HG03045 (cell line): Measurements from ENCODE around the gene EML1.
"Not testable (repeated sequence)": the region's sequence is repeated elsewhere in the genome, so short reads cannot be mapped to it uniquely, and the experiment has no call there.

Source experiments
- ATAC-seq: cut with Tn5 transposase; IDR thresholded peaks from one replicate; pipeline ENCODE4 v1.9.1; 2021; ENCODE audit warnings: mild to moderate bottlenecking, moderate library complexity; ENCODE audit not compliant: unreplicated experiment

The EML1 gene

DNA sequence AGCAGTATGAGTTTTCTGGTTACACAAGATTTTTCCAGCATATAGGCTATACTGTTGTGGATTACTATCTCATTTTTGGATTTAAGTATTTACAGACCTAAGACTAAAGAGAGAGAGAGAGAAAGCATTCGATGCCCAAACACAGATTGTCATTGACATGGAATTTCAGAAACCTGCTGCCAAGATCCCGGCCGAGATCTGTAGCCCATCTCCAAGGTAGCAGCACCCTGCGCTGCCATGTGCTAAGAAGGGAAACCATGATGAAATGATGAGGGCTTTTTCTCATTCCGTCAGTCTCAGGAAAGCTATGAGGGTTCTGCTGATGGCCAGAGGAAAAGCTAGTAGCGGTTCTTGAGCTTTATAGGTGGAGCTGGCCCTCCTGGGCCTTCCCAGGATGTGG lies 136.4 kb downstream of the EML1 start:
- no peak for ATAC-seq

DNA sequence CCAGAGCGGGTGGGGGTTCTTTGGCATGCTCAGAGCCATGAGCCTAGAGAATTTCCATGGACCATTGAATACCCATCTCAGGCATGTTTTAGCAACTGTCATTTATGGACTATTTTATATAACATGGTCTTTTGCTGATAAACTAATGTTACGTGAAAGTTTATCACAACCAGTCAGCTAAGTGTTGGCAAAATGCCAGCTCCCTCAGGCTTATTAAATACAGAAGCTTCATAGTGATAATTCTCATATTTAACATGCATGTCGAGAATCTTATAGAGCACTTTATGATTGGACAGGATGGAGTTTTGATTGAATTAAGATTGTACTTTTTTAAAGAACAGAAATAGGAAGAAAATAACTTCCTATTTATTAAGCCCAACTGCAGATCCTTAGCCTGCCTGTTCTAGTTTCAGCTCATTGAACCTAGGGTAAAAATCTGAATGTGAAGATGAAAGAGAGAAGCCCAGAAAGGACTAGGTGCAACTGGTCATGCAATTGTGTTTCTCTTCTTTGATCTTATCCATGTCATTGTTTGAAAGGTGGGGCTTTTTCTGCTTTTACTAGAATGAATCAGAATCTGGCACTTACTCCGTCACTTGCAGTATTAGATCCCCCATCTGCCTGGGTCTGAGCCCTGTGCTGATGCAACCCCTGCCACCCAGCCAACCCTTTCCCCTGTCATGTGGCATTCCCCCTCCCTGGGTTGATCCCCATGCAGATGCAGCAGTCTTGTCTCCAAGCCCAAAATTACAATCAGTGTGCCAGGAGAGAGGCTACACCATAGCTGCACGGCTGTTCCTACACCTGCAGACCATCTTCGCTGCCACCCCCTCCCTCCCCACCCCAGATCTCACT lies 137.4 kb downstream of the EML1 start:
- ATAC-seq: peak; percentile 88

DNA sequence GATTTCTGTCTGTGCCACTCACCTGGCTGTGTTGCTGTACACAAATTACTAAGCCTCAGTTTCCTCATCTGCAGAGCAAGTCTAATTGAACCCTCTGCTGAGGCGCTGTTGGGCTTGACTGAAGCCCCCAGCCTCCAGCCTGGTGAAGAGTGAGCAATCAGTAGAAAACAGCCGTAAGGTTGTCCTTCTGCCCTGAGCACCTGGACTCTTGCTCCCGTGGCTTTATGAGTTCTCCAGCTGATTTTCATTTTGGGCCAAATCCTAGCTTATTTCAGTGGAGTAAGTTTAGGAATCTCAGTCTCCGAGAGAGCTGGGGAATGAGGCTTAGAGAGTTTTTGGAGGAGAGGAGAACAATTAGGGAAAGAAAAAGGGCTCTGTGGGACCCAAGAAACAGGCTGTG lies 138.1 kb downstream of the EML1 start:
- no peak for ATAC-seq

DNA sequence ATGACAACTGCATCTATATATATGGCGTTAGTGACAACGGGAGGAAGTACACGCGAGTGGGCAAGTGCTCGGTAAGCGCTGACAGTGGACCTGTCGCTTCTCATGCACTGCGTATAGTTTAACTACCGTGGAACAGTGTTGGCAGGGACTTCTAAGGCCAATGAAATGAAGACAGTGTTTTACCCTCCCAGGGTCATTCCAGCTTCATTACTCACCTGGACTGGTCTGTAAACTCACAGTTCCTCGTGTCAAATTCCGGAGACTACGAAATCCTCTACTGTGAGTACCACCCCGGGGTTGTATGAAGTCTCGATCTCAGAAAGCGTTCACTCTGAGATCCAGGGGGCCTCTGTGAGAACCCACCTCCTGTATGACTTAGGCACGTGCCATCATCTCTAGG lies 142.8 kb downstream of the EML1 start:
- no peak for ATAC-seq

DNA sequence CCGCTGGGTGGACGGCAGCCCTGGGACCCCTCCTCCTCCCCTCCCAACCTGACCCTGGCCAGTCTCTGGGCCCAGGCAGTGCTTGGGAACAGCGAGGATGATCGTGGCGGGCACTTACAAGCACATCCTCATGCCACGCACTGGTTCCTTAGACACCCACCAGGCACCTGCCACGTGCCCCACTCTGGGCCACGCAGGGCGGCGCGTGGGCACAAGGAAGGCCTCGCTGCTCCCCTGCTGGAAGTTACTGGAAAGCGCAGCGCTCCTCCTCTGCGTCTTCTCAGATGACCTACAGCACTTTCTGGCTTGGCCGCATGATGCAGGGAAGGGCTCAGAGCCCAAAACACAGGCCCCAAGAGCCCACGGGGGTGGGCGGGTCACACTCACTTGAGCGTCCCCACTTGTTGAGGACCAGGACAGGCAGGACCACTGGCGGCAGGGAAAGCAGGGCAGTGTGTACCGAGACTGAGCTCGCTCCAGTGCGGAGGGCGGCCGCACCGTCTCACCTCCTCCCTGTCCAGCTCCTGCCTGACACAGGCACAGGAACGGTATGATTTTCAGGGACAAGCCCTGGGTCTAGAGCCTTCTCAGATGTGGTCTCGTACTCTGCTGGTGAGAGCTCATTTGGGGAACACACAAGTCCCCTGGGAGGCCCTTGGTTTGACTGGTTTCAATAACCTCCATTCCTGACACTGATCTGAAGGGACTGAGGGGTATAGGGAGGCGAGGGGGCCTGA lies 143.7 kb downstream of the EML1 start:
- ATAC-seq: peak; percentile 54

DNA sequence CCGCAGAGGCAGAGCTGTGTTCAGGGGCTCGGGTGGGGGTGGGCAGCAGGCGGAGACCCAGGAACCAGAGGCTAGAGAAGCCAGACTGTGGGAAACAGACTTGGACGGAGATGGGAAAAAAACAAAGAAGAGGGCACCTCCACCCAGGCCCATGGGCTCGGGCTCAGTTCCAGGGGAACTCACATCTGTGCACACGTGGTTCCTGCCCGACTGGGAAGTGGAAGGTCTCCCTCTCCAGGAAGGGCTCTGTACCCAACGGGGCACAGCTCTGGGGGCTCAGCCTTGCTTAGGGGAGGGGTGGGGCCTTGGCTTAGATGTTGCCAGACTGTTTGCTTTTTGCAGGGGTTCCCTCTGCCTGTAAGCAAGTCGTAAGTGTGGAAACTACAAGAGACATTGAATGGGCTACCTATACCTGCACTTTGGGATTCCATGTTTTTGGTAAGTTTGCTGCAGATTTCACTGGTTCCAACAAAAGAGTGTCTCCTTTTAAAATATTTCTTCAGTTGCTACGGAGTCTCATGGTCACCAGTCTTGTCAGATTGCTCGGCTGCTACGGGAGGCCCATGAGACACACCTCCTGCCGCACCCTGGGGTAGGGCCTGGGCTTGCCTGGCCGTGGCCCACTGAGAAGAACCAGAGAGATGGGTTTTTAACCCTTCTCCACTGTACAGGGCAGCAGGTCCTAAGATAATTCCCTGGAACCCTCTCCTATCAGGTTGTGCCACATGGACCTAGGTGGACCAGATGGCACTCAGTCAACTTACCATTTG lies 144.4 kb downstream of the EML1 start:
- peak; percentile 29 for ATAC-seq

DNA sequence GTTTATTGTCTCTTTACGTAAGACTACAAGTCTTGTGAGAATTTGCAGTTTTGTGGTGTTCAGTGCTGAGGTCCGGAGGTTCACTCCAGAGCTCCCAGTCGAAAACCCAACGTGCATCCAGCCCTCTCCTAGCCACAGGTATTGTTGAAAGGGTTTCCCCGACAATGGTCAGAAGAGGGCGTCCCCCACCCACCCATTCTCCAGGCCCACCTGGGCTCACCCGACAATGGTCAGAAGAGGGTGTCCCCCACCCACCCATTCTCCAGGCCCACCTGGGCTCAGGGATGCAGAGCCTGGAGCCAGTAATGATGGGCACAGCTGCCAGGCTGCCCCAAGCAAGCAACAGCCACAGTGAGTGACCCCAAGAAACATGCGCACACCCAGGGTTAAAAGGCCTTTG lies 145.2 kb downstream of the EML1 start:
- no peak for ATAC-seq

DNA sequence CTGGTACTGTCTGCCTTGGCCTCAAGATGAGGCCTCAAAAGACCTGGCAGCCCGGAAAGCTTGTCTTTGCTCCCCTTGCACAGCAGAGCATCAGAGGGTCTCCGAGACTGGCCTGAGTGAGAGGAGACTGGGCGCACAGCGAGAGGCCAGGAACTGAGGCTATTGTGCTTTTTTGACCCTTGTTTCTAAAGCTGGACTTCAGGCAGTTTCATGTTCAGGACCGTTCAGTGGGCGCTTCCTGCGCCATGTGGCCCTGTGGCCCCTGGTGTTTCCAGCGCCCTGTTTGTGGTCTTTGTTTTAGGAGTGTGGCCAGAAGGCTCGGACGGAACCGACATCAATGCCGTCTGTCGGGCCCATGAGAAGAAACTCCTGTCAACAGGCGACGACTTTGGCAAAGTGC lies 145.7 kb downstream of the EML1 start:
- ATAC-seq: no peak

DNA sequence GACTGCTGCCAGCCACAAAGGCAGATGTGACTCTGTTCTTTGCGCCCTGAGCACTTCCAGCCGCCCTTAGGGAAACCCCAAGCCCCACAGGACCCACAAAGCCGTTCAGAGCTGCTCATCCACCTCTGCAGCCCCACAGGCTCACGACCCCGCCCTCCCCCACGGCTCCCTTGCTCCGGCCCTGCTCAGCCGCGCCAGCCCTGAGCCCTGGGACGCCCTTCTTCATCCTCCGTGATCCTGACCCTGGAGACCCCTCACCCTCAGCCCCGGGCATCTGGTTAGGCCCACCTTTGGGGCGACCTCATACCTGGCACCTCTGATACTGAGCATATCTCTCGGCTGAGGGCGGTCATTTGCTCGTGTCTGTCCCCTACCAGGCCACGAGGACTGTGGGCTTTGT lies 146.2 kb downstream of the EML1 start:
- no peak for ATAC-seq

DNA sequence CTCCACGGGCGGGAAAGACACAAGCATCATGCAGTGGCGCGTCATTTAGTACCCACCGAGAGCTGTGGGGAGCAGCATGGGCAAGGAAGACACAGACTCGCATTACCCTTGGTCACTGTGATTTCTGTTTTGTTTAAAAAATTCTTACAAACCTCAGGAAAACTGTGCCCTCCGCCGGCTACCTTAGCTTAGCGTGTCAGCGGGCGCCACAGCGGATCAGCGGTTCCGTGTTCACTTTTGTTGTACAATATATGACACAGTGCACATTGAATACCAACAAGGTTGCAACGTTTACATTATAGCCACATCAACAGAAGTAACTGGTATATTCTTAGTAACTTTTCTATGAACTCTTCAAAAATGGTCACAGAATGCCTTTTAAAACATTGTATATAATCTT lies 146.9 kb downstream of the EML1 start:
- ATAC-seq: no peak

DNA sequence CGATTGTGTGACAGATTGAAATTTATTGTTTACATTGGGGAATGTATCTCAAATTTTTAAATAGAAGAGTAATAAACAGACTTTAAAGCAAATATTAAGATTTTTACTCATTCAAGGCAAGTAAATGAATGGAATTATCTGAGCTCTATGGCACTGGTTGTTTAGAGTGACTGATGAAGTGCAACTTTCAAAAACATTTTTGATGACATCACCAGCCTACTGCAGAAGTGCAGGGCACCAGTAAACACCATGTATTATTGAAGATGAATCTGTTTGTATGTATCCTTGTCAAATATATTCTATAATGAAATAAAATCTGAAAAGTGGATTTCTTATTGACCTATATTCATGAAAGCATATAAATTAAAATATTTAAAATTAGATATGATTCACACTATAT lies 148.0 kb downstream of the EML1 start:
- ATAC-seq: no peak

DNA sequence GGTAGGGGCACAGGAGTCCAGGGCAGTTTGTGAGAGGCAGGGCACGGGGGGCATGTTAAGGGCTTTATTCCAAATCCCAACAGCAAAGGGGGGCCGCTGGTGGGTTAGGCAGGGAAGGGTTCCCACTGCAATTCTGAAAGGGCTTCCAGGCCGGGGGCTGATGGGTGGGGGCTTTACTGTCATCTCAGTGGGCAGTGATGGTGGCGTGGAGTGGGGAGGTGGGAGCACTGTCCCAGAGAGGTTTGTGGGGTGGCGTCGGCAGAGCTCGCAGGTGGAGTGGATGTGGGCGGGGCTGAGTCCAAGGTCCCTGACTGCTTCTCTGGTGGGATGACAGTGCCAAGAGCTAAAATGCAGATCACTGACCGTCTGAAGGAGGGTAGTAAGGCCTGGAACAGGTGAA lies 150.4 kb downstream of the EML1 start:
- ATAC-seq: no peak

DNA sequence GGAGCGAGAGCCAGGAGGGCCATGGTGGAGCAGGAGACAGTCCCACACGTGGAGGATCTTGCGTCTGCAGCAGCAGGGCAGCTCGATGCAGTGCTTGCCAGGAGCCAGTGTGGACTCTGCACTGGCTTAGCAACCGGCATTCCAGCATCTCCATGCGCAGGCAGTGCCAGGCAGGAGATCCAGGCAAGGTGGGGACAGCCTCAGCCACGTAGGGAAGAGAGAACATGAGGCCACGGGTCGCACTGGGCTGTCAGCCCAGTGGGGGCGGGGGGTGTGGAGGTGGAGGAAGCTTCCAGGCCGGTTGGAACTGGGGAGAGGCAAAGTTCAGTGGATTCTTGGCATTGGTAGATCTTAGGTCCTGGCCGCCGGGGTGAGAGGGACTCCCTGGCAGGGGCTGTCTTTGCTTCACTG lies 151.0 kb downstream of the EML1 start:
- no peak for ATAC-seq

DNA sequence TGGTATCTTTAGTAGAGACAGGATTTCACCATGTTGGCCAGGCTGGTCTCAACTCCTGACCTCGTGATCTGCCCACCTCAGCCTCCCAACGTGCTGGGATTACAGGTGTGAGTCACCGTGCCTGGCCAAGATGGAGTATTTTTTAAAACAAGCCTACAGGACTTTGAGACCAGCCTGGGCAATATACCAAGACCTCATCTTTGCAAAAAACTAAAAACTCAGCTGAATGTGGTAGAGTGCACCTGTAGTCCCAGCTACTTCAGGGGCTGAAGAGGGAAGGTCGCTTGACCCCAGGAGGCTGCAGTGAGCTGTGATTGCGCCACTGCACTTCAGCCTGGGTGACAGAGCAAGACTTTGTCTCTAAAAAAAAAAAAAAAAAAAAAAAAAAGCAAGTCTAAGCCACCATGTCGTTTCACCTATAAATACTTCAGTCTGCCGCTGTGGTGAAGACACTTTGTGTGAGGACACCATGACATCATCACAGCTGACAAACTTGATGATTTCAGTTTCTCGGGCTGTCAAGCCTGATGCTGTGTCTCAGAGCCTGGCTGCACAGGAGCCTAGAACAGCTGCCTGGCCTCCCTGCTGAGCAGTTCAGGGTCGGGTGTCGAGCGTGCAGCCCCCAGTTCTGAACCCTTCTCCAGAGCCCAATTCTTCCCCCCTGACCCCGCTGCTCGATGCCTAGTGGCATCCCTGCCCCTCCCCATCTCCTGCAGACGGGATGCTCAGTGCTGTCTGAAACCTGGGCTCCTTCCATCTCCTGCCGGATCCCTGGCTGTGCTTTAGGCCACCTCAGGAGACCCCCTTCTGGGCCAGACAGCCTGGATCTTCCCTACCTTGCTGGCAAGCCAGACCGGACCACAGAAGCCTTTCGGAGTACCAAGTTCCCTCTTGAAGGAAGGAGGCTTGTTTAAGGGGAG lies 152.8 kb downstream of the EML1 start:
- ATAC-seq: no peak

DNA sequence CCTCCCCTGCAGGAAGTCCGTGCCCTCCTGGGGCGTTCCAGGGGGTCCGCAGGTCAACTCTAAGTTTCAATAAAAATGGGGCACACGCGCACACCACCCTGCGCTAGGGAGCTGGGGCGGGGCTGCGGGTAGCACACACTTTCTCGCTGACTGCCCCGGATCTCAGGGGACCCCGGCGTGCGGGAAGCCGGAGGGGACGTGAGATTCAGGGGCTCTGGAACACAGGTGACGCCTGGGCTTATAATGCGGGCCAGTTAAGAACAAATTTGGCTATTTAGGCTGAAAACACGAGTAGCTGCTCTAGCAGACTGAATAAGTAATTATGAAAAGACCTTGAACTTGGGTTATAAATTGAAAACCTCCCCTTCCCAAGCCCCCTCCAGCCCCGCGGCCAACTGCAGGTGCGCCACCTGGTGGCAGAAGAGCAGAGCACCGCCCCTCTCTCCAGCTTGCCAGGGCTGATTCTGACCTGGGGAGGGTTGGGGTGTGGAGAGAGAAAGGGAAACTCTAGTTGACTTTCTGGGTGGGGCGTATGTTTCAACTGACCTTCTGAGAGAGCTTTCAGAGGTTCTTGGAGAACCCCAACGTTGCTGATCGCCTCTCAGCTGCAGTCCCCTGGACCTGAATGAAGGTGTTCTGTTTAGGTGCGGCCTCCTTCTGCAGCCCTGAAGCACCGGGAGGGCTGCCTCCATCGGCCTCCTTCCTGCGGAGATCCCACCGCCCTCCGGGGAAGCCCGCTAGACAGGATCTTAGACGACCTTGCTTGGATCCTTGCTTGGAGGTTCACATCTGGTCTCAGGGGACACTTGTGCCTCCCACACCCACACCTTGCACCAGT lies 153.7 kb downstream of the EML1 start:
- ATAC-seq: peak; percentile 50

DNA sequence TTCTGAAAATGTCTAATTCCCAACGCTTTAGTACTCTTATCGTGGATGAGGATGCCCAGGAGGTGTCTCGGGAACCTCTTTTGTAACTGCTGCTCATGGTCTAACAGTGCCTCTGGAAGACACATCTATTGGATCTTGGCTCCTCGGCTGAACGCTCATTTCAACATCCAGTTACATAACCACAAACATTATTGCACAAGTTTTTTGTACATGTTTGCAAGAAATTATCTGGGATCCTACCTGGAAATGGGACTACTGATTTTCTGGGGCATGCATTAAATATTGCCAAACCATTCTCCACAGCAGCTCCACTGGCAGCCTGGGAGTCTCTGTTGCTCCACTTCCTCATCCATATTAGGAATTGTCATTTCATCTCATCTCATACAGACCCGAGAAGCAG lies 154.5 kb downstream of the EML1 start:
- ATAC-seq: no peak

DNA sequence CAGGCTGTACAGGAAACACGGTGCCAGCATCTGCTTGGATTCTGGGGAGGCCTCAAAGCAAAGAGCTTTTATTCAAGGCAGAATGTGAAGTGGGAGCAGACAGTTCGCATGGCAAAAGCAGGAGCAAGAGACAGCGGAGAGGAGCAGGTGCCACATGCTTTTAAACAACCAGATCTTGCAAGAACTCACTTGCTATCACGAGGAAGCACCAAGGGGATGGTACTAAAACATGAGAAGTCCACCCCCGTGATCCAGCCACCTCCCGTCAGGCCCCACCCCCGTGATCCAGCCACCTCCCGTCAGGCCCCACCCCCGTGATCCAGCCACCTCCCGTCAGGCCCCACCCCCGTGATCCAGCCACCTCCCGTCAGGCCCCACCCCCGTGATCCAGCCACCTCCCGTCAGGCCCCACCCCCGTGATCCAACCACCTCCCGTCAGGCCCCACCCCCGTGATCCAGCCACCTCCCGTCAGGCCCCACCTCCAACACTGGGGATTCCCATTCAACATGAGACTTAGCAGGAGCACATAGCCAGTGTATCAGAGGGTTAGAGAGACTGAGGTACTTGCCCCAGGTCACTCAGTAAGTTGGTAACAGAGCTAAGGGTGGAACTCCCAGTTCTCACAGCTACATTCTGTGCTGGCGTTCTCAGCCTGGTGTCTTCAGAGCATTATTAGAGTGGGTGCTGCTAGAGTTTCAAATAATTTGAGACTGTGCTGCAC lies 156.0 kb downstream of the EML1 start:
- ATAC-seq: not testable (repeated sequence)

DNA sequence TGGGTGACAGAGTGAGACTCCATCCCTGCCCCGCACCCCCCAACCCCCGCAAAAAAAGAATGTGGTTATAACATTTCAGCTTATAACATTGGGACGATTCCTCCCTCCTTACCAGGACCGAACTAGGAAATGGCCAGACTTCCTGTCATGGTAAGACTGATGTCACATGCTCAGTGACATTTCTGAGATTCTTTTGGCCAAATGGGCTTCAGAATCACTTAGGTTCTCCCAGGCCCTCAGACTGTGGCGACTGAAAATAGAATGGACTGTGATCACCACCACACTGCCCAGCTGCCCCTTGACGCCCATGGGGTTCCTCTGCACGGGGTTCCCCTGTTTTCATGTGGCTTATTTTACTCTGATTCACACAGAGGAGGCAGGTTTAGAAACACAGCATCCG lies 157.0 kb downstream of the EML1 start:
- no peak for ATAC-seq

DNA sequence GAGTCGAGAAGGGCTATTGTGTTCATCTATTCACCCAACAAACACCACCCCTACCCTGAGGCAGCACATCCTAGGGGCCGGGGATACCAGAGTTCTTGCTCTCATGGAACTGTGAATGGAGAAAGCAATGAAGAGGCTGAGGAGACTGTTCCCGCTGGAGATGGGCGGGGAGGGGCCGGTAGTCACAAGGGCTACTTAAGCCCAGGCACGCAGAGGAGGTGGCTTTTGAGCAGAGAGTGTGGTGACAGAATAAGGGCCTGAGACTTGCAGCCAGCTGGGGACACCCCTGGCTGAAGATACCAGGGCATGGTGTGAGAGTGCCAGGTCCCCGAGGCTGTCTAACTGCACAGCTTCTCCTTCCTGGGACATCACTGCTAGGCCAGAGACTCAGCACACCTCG lies 157.9 kb downstream of the EML1 start:
- ATAC-seq: no peak
